SU-DHL-6 (cell line): ENCODE measurements around the gene TEX38.
"Not testable (repeated sequence)": the region's sequence is repeated elsewhere in the genome, so short reads cannot be mapped to it uniquely, and the experiment has no call there.

Experiments
- H2AFZ ChIP-seq: fragments of 200-600 bp; sonication (generic); 2 replicates; pipeline ENCODE4 v1.6.1; 2014; ENCODE audit warnings: low read depth, mild to moderate bottlenecking, moderate library complexity, mixed read lengths, antibody characterized with exemption, low read length; ENCODE audit not compliant: severe bottlenecking
- H3F3A ChIP-seq: fragments of 200-600 bp; shearing (Covaris generic); 2 replicates; pipeline ENCODE4 v1.6.0; 2016; ENCODE audit warnings: antibody characterized with exemption, mild to moderate bottlenecking; ENCODE audit not compliant: insufficient read depth
- H3K27ac ChIP-seq: fragments of 200-600 bp; sonication (generic); 2 replicates; pipeline ENCODE4 v1.5.1; 2016; ENCODE audit warnings: low read depth, mild to moderate bottlenecking, low read length, moderate library complexity, mixed read lengths
- H3K27me3 ChIP-seq: fragments of 200-600 bp; sonication (generic), shearing (Covaris generic); 2 replicates; pipeline ENCODE4 v1.6.0; 2014; ENCODE audit warnings: mild to moderate bottlenecking, low read length
- H3K36me3 ChIP-seq: fragments of 200-600 bp; sonication (generic); 2 replicates; pipeline ENCODE4 v1.6.1; 2014; ENCODE audit warnings: mild to moderate bottlenecking, low read length, mixed read lengths
- H3K4me2 ChIP-seq: fragments of 300-600, 200-600 bp; shearing (Covaris generic), sonication (generic); 2 replicates; pipeline ENCODE4 v1.6.0; 2014; ENCODE audit warnings: low read length, low read depth, mild to moderate bottlenecking; ENCODE audit not compliant: poor library complexity, severe bottlenecking
- H3K4me3 ChIP-seq: fragments of 200-600 bp; sonication (generic); 2 replicates; pipeline ENCODE4 v1.5.1; 2014; ENCODE audit warnings: antibody characterized with exemption, low read length, mild to moderate bottlenecking, mixed read lengths; ENCODE audit not compliant: insufficient read depth, poor library complexity, severe bottlenecking
- H3K79me2 ChIP-seq: fragments of 200-600 bp; sonication (generic); 2 replicates; pipeline ENCODE4 v1.6.1; 2014; ENCODE audit warnings: mild to moderate bottlenecking, low read length, moderate library complexity; ENCODE audit not compliant: insufficient read depth
- H3K9ac ChIP-seq: fragments of 200-600 bp; sonication (generic); 2 replicates; pipeline ENCODE4 v1.7.0; 2014; ENCODE audit warnings: mild to moderate bottlenecking, low read length
- H3K9me2 ChIP-seq: fragments of 200-600 bp; sonication (generic); replicated peaks from 2 replicates; pipeline ENCODE4 v1.6.1; 2014; ENCODE audit warnings: low read length; ENCODE audit not compliant: insufficient read depth
- H3K9me3 ChIP-seq: fragments of 200-600 bp; sonication (generic); 2 replicates; pipeline ENCODE4 v1.6.1; 2014; ENCODE audit warnings: low read length, mixed read lengths; ENCODE audit not compliant: insufficient read depth
- H4K20me1 ChIP-seq: fragments of 200-600 bp; sonication (generic); 2 replicates; pipeline ENCODE4 v1.6.1; 2014; ENCODE audit warnings: low read depth, mild to moderate bottlenecking, antibody characterized with exemption, low read length, moderate library complexity, mixed read lengths
- CTCF ChIP-seq: fragments of 200-600 bp; sonication (generic); IDR thresholded peaks from one replicate; pipeline ENCODE4 v1.5.1; 2017; ENCODE audit warnings: antibody characterized with exemption, mild to moderate bottlenecking, low read length, moderate library complexity; ENCODE audit not compliant: insufficient read depth, poor library complexity, severe bottlenecking
- EZH2phosphoT487 ChIP-seq: fragments of 200-600 bp; sonication (generic), shearing (Covaris generic); conservative IDR thresholded peaks from 2 replicates; pipeline ENCODE4 v1.6.1; 2018; ENCODE audit warnings: mild to moderate bottlenecking, antibody characterized with exemption, low read length, moderate library complexity, mixed read lengths

TEX38 gene

GRCh38 chr1:46659307-46659870 lies 12.3 kb upstream of the TEX38 start:
- H3K79me2 ChIP-seq: no peaks in the 10 kb centered on the region
- H3K4me3 ChIP-seq: no peak overlapping the region
- no peak for TF ChIP-seq CTCF
- no peak for TF ChIP-seq EZH2phosphoT487
- H3F3A ChIP-seq: no peaks in the 10 kb centered on the region
- no peak overlapping the region for H3K4me2 ChIP-seq
- no peaks in the 10 kb centered on the region for H3K9me3 ChIP-seq
- no peak overlapping the region for H2AFZ ChIP-seq
- H3K27ac ChIP-seq: no peak overlapping the region
- no peaks in the 10 kb centered on the region for H4K20me1 ChIP-seq
- H3K27me3 ChIP-seq: no peaks in the 10 kb centered on the region
- no peak overlapping the region for H3K9ac ChIP-seq
- H3K9me2 ChIP-seq: no peaks in the 10 kb centered on the region
- peaks cover 28% of the 10 kb centered on the region; the same call in 1 of the 2 replicates for H3K36me3 ChIP-seq

GRCh38 chr1:46660116-46660515 lies 11.5 kb upstream of the TEX38 start:
- H3K9me3 ChIP-seq, H3F3A ChIP-seq, H2AFZ ChIP-seq, H3K9me2 ChIP-seq, H3K4me3 ChIP-seq, H3K79me2 ChIP-seq, H3K4me2 ChIP-seq, H3K9ac ChIP-seq, H3K27ac ChIP-seq, H3K27me3 ChIP-seq, H4K20me1 ChIP-seq: not testable (repeated sequence)
- H3K36me3 ChIP-seq: peaks cover 28% of the 10 kb centered on the region; the same call in 1 of the 2 replicates

GRCh38 chr1:46662919-46663318 lies 8.7 kb upstream of the TEX38 start:
- H3K9ac ChIP-seq, H3K79me2 ChIP-seq, H3K9me3 ChIP-seq, H3K27ac ChIP-seq, H2AFZ ChIP-seq, H4K20me1 ChIP-seq, H3K4me3 ChIP-seq, H3K4me2 ChIP-seq, H3K36me3 ChIP-seq, H3K9me2 ChIP-seq, H3F3A ChIP-seq, H3K27me3 ChIP-seq: not testable (repeated sequence)

GRCh38 chr1:46665983-46666382 lies 5.7 kb upstream of the TEX38 start:
- Histone ChIP-seq H3K9me3 (no peaks in the 10 kb centered on the region), H4K20me1 (no peaks in the 10 kb centered on the region), H3F3A (peaks cover 13% of the 10 kb centered on the region), H3K4me3 (no peak overlapping the region), H3K79me2 (peaks cover 7% of the 10 kb centered on the region; the same call in 1 of the 2 replicates), H3K36me3 (0 out of 2 replicates have a peak, but pooled peaks cover 6% of the 10 kb centered on the region), H3K9ac (no peak overlapping the region), H3K27ac (no peak overlapping the region), H3K27me3 (no peaks in the 10 kb centered on the region), H3K9me2 (no peaks in the 10 kb centered on the region), H3K4me2 (no peak overlapping the region), H2AFZ (no peak overlapping the region)
- TF ChIP-seq CTCF: no peak
- TF ChIP-seq EZH2phosphoT487: no peak
